Calu3 (cell line): ENCODE results near the gene EPAS1. TPM values are rescaled to one million over a fixed set of nuclear protein-coding genes. Genes with fewer than 3 reads are reported as not detected.

Source experiments
- BruUV-seq: library from RNA; stranded (reverse); fragments of 400-500 nt; replicated peaks from 2 replicates; lab custom pipeline; 2021; lab: Mats Ljungman, UMichigan
- CTCF ChIA-PET: fragments of 300-600 bp; sonication (Branson Sonifier 250); formaldehyde crosslinking; loops from one replicate; lab custom pipeline; 2022; ENCODE audit warnings: antibody characterized with exemption; lab: Charles Lee
- DNase-seq: peaks from one replicate; pipeline ENCODE4 v3.0.0; 2022
- H3K27ac Mint-ChIP-seq: one replicate; pipeline ENCODE4 v1.8.0; 2022; ENCODE audit warnings: mixed read lengths; ENCODE audit not compliant: unreplicated experiment
- H3K27me3 Mint-ChIP-seq: one replicate; pipeline ENCODE4 v1.8.0; 2022; ENCODE audit warnings: mixed read lengths; ENCODE audit not compliant: unreplicated experiment
- H3K36me3 Mint-ChIP-seq: one replicate; pipeline ENCODE4 v1.8.0; 2022; ENCODE audit warnings: mild to moderate bottlenecking, moderate library complexity, mixed read lengths; ENCODE audit not compliant: insufficient read depth, unreplicated experiment
- H3K4me1 Mint-ChIP-seq: one replicate; pipeline ENCODE4 v1.8.0; 2022; ENCODE audit warnings: mild to moderate bottlenecking, low read depth, mixed read lengths; ENCODE audit not compliant: unreplicated experiment
- H3K4me3 Mint-ChIP-seq: one replicate; pipeline ENCODE4 v1.8.0; 2022; ENCODE audit warnings: mild to moderate bottlenecking, low read depth, moderate library complexity, mixed read lengths; ENCODE audit not compliant: unreplicated experiment
- H3K9me3 Mint-ChIP-seq: one replicate; pipeline ENCODE4 v1.8.0; 2022; ENCODE audit warnings: low read depth, mixed read lengths; ENCODE audit not compliant: unreplicated experiment
- intact Hi-C: fragments of 100-400 bp; cut with micrococcal nuclease; formaldehyde crosslinking; loops from one replicate; pipeline ENCODE4 v1.10.0; 2022; ENCODE audit not compliant: unreplicated experiment
- total RNA-seq: library from RNA; stranded (reverse); gene quantifications from 2 replicates; pipeline ENCODE4 v1.2.3, GENCODE V29; 2022
- TF ChIP-seq, protein P1 (sequence below): fragments of 200-600 bp; IDR thresholded peaks from one replicate; pipeline ENCODE4 v1.8.0; 2022; ENCODE audit warnings: antibody characterized with exemption; ENCODE audit not compliant: unreplicated experiment

EPAS1 gene
- total RNA-seq, 1 experiment from 2014 or later, result 18.5 TPM

DNA sequence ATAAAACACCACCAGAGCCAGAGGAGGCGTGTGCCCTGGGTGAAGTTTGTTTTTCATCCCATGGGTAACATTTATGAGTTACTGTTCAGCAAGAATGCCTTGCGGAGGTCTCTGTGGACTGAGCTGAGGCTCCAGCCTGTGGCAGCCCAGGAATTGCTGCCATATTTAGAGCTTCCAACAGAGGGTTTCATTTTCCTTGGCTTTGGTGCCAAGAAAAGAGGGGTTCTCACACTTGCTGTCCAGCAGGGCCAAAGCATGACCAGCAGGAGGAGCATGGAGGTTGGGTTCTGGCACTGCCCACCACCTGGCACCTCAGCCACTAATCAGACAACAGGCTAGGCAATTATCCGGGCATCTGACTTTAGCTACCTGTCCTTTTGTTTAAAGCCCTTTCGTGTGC lies 36.7 kb downstream of the EPAS1 start:
- peaks cover 66% of the 10 kb centered on the region for H3K4me1 Mint-ChIP-seq
- H3K27me3 Mint-ChIP-seq, result peaks cover 12% of the 10 kb centered on the region
- H3K36me3 Mint-ChIP-seq, result peaks cover 13% of the 10 kb centered on the region
- TF ChIP-seq, protein P1, sequence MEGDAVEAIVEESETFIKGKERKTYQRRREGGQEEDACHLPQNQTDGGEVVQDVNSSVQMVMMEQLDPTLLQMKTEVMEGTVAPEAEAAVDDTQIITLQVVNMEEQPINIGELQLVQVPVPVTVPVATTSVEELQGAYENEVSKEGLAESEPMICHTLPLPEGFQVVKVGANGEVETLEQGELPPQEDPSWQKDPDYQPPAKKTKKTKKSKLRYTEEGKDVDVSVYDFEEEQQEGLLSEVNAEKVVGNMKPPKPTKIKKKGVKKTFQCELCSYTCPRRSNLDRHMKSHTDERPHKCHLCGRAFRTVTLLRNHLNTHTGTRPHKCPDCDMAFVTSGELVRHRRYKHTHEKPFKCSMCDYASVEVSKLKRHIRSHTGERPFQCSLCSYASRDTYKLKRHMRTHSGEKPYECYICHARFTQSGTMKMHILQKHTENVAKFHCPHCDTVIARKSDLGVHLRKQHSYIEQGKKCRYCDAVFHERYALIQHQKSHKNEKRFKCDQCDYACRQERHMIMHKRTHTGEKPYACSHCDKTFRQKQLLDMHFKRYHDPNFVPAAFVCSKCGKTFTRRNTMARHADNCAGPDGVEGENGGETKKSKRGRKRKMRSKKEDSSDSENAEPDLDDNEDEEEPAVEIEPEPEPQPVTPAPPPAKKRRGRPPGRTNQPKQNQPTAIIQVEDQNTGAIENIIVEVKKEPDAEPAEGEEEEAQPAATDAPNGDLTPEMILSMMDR, result no peak
- no peak for DNase-seq
- no peak overlapping the region for H3K4me3 Mint-ChIP-seq
- CTCF ChIA-PET, result interaction anchor here (0.6 kb wide), 1 partner anchor 131 kb away, joined by 4 read pairs; no protein-coding TSS in a partner anchor
- no peak overlapping the region for H3K27ac Mint-ChIP-seq
- BruUV-seq, result no TSS peak
- intact Hi-C loops, result no loop called here
- no peaks in the 10 kb centered on the region for H3K9me3 Mint-ChIP-seq

DNA sequence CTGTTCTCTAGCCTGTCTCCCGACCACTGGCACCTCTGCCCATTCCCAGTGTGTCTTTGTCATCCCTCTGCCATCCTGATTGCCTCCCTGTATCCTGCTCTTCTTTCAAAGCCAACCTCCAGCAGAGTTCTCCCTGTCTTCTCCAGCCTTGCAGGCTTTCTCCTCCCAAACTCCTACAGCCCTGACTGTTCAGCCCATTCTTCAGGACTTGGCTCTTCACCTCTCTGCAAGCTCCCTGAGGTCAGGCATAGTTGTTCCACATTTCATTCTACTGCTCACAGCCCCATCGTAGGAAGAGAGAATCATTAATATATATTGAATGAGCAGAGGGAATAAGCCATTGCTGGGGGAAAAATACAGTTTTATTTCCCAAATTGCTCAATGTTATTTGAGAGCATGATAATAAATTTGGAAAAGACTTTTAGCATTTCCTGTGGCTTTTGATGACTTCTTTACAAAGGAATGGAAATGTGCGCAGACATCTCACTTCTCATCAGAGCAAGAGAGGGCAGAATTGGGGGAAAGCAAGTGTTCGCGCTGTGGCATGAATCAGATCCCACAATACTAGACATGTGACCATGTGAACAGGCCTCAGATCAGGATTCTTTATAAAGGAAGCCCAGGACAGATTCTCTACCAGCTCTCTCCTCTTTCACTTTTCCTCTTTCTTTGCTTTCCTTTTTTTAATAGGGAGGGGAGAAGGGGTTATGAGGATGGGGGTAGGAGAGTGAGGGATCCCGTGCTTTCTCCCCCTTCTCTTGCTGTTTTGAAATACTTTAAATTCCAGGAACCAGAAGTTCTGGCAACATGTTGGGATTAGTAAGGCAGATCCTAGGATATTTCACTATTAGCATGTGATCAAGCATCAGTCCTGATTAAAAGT lies 37.4 kb downstream of the EPAS1 start:
- no peak overlapping the region for H3K27ac Mint-ChIP-seq
- H3K27me3 Mint-ChIP-seq, result peaks cover 12% of the 10 kb centered on the region
- TF ChIP-seq, protein P1, result no peak
- H3K4me1 Mint-ChIP-seq, result peaks cover 59% of the 10 kb centered on the region
- no peak overlapping the region for H3K4me3 Mint-ChIP-seq
- BruUV-seq, result no TSS peak
- CTCF ChIA-PET, result interaction anchor here (1.2 kb wide), 1 partner anchor 105 kb away, joined by 3 read pairs; no protein-coding TSS in a partner anchor
- DNase-seq, result no peak
- H3K36me3 Mint-ChIP-seq, result peaks cover 13% of the 10 kb centered on the region
- no peaks in the 10 kb centered on the region for H3K9me3 Mint-ChIP-seq
- intact Hi-C loops, result no loop called here

DNA sequence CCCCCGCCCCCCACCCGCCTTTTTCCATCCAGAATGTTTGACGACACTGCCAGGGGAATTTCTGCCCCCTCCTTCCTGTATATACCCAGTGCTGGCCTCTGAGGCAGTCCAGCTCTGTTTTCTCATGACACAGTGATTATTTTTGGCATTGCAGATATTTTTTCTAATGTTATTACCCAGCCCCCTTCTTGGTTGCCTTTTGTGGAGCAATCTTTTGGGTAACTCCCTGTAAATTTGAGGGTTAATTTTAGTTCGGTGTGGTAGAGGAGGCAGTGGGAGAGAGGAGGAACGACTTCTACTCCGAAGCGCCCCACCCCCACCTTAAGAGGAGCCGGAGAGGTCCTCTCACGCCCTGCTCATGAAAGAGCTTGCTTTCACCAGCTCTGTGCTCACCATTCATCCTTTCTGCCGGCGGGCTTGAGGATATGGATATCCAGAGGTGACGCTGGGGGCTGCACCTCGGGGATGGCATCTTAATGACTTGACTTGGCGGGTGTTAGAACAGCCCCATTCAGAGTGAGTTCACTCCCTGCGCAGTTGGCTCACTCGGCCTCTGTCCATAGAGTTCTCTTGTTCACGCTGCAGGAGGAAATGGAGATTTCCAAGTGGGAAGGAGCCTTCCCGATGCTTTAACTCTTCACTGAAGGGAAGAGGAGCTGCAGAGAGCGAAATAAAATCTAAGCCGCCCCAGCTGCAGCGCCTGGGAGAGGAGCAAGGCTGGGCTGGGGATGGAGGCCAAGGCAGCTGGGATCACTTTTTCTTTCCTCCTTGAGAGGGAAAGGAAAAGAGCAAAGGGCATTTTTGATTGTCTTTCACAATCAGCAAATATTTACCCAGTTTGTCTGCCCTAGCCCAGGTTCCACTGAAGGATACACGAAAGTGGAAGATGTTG lies 38.4 kb downstream of the EPAS1 start:
- BruUV-seq, result no TSS peak
- H3K4me1 Mint-ChIP-seq, result peaks cover 49% of the 10 kb centered on the region
- intact Hi-C loops, result loop anchor here (2.0 kb wide), 1 partner anchor 29 kb away; no protein-coding TSS in a partner anchor
- CTCF ChIA-PET, result interaction anchor here (0.6 to 1.2 kb wide), 3 partner anchors 38 to 106 kb away, joined by 3 to 6 read pairs (median 3); partner anchors contain the start of gene EPAS1
- H3K36me3 Mint-ChIP-seq, result peaks cover 8% of the 10 kb centered on the region
- TF ChIP-seq, protein P1, result no peak
- H3K4me3 Mint-ChIP-seq, result peak overlapping the region; percentile 6
- peak; percentile 17 for DNase-seq
- peak overlapping the region; percentile 7 for H3K27ac Mint-ChIP-seq
- peaks cover 12% of the 10 kb centered on the region for H3K27me3 Mint-ChIP-seq
- no peaks in the 10 kb centered on the region for H3K9me3 Mint-ChIP-seq
